Hematopoietic multipotent progenitor cell treated with erythropoietin and hydrocortisone succinate and interleukin-3 and kit ligand, for 17 days (in vitro differentiated cells): ENCODE data around the gene TMEM141.
"Not testable (repeated sequence)": the region's sequence is repeated elsewhere in the genome, so short reads cannot be mapped to it uniquely, and the experiment has no call there.

Experiments used
- DNase-seq: peaks from one replicate; pipeline ENCODE4 v3.0.0-alpha.2; 2015; ENCODE audit warnings: low spot score

The TMEM141 gene

GRCh38 chr9:136755302-136756133 is 35.6 kb upstream of the TMEM141 start:
- not testable (repeated sequence) for DNase-seq

GRCh38 chr9:136756134-136756438 is 35.1 kb upstream of the TMEM141 start:
- no peak for DNase-seq

- no peak for DNase-seq
These were observed 34.3 kb upstream of the TMEM141 start for GRCh38 chr9:136756836-136757235.

GRCh38 chr9:136757328-136757727 is 33.8 kb upstream of the TMEM141 start:
- DNase-seq, result no peak

GRCh38 chr9:136757751-136758140 is 33.4 kb upstream of the TMEM141 start:
- no peak for DNase-seq

- no peak for DNase-seq
These were observed 32.1 kb upstream of the TMEM141 start for GRCh38 chr9:136759001-136759400.

- no peak for DNase-seq
These were observed 31.5 kb upstream of the TMEM141 start for GRCh38 chr9:136759436-136760325.

GRCh38 chr9:136760424-136760823 is 30.7 kb upstream of the TMEM141 start:
- no peak for DNase-seq

- DNase-seq, result not testable (repeated sequence)
These were observed 30.2 kb upstream of the TMEM141 start for GRCh38 chr9:136760834-136761544.

- DNase-seq, result no peak
These were observed 29.6 kb upstream of the TMEM141 start for GRCh38 chr9:136761545-136761981.

- no peak for DNase-seq
These were observed 28.9 kb upstream of the TMEM141 start for GRCh38 chr9:136762221-136762691.

GRCh38 chr9:136762915-136763648 is 28.1 kb upstream of the TMEM141 start:
- DNase-seq, result no peak

GRCh38 chr9:136763649-136764035 is 27.5 kb upstream of the TMEM141 start:
- DNase-seq, result no peak

GRCh38 chr9:136764301-136764891 is 26.7 kb upstream of the TMEM141 start, which contains the start of gene LCN15:
TSS of gene LCN15 (minus strand) at chr9:136764518. CDS start at chr9:136764488, 30 bp downstream.
- DNase-seq, result no peak

GRCh38 chr9:136765041-136765440 is 26.1 kb upstream of the TMEM141 start:
- DNase-seq, result no peak

GRCh38 chr9:136765745-136766409 is 25.3 kb upstream of the TMEM141 start:
- DNase-seq, result not testable (repeated sequence)

GRCh38 chr9:136766410-136767120 is 24.6 kb upstream of the TMEM141 start:
- DNase-seq, result not testable (repeated sequence)

GRCh38 chr9:136769710-136770191 is 21.4 kb upstream of the TMEM141 start:
- no peak for DNase-seq

- DNase-seq, result no peak
These were observed 19.2 kb upstream of the TMEM141 start for GRCh38 chr9:136771907-136772415.
